KMS-11 (cell line): ENCODE data around the gene PRMT7.

Experiments
- H2AFZ ChIP-seq: fragments of 200-600 bp; sonication (generic); 2 replicates; pipeline ENCODE4 v1.6.1; 2016; ENCODE audit warnings: antibody characterized with exemption, mixed run types, low read depth
- H3K27ac ChIP-seq: fragments of 200-600 bp; sonication (generic); 2 replicates; pipeline ENCODE4 v1.6.1; 2016; ENCODE audit warnings: mild to moderate bottlenecking, mixed run types
- H3K27me3 ChIP-seq: fragments of 200-600 bp; sonication (generic); 2 replicates; pipeline ENCODE4 v1.6.1; 2017; ENCODE audit warnings: mild to moderate bottlenecking, low read depth, mixed run types, moderate library complexity; ENCODE audit not compliant: insufficient read depth
- H3K36me3 ChIP-seq: fragments of 200-600 bp; sonication (generic); 2 replicates; pipeline ENCODE4 v1.6.1; 2017; ENCODE audit warnings: mild to moderate bottlenecking, mixed run types; ENCODE audit not compliant: insufficient read depth
- H3K4me1 ChIP-seq: fragments of 200-600 bp; sonication (generic); 2 replicates; pipeline ENCODE4 v1.6.1; 2016; ENCODE audit warnings: mild to moderate bottlenecking, low read depth, mixed run types; ENCODE audit not compliant: poor library complexity, severe bottlenecking
- H3K4me2 ChIP-seq: fragments of 200-600 bp; sonication (generic); 2 replicates; pipeline ENCODE4 v1.7.0; 2016; ENCODE audit warnings: mild to moderate bottlenecking, mixed run types
- H3K4me3 ChIP-seq: fragments of 200-600 bp; sonication (generic); IDR thresholded peaks from 2 replicates; pipeline ENCODE4 v1.6.1; 2017; ENCODE audit warnings: low read depth, low read length, mixed read lengths; ENCODE audit not compliant: insufficient read depth
- H3K79me2 ChIP-seq: fragments of 200-600 bp; sonication (generic); 2 replicates; pipeline ENCODE4 v1.6.1; 2016; ENCODE audit warnings: low read depth, mixed run types; ENCODE audit not compliant: insufficient read depth
- H3K9ac ChIP-seq: fragments of 200-600 bp; sonication (generic); 2 replicates; pipeline ENCODE4 v1.6.1; 2016; ENCODE audit warnings: mild to moderate bottlenecking, mixed run types
- H4K20me1 ChIP-seq: fragments of 200-600 bp; sonication (generic); 2 replicates; pipeline ENCODE4 v1.6.1; 2016; ENCODE audit warnings: mild to moderate bottlenecking, mixed run types; ENCODE audit not compliant: insufficient read depth
- TF ChIP-seq, protein P1 (sequence below): fragments of 200-600 bp; sonication (generic); conservative IDR thresholded peaks from 2 replicates; pipeline ENCODE4 v1.6.1; 2017; ENCODE audit warnings: low read depth, mild to moderate bottlenecking, antibody characterized with exemption, low read length, moderate library complexity, mixed read lengths

PRMT7 gene

DNA sequence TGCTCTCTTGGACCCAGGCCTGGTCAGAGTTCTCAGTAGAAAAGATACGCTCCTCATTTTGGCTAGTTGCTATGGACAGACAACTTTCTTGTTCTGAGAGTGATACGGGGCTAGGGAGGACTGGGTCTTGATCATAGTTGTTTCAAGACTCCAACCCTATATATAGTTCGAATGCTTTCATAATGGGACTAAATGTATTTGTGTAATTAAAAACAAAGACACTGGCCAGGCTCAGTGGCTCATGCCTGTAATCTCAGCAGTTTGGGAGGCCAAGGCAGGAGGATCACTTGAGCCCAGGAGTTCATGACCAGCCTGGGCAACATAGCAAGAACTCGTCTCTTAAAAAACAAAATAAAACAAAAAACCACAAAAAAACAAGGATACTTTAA, 28.8 kb upstream of the PRMT7 start:
- Histone ChIP-seq H3K79me2 (peaks cover 26% of the 10 kb centered on the region; the same call in 1 of the 2 replicates), H3K9ac (no peak overlapping the region), H3K27ac (no peak overlapping the region), H3K4me3 (no peak overlapping the region), H3K27me3 (no peaks in the 10 kb centered on the region), H2AFZ (no peak overlapping the region), H3K4me2 (no peak overlapping the region; the same call in 1 of the 2 replicates), H4K20me1 (peaks cover 4% of the 10 kb centered on the region; the same call in 1 of the 2 replicates), H3K36me3 (no peaks in the 10 kb centered on the region; the same call in 1 of the 2 replicates), H3K4me1 (peaks cover 59% of the 10 kb centered on the region)
- TF ChIP-seq, protein P1, sequence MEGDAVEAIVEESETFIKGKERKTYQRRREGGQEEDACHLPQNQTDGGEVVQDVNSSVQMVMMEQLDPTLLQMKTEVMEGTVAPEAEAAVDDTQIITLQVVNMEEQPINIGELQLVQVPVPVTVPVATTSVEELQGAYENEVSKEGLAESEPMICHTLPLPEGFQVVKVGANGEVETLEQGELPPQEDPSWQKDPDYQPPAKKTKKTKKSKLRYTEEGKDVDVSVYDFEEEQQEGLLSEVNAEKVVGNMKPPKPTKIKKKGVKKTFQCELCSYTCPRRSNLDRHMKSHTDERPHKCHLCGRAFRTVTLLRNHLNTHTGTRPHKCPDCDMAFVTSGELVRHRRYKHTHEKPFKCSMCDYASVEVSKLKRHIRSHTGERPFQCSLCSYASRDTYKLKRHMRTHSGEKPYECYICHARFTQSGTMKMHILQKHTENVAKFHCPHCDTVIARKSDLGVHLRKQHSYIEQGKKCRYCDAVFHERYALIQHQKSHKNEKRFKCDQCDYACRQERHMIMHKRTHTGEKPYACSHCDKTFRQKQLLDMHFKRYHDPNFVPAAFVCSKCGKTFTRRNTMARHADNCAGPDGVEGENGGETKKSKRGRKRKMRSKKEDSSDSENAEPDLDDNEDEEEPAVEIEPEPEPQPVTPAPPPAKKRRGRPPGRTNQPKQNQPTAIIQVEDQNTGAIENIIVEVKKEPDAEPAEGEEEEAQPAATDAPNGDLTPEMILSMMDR = no peak

DNA sequence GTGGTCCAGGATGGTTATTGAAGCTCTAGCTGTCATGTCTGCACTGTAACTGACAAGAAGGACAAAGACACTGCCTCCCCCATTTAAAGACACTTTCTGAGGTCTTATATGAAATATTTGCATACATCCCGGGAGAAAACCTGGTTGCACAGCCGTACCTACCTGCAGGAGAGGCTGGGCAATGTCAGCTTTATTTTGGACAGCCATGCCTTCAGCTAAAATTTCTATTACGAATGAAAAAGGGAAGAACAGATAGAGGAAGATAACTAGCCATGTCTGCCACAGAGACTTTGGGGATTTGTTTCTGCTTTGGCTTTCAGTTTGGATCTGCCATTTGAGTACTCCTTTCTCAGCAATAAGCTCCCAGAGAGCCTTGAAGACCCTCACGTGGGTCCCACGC, 27.5 kb upstream of the PRMT7 start:
- no peak overlapping the region for H3K9ac ChIP-seq

DNA sequence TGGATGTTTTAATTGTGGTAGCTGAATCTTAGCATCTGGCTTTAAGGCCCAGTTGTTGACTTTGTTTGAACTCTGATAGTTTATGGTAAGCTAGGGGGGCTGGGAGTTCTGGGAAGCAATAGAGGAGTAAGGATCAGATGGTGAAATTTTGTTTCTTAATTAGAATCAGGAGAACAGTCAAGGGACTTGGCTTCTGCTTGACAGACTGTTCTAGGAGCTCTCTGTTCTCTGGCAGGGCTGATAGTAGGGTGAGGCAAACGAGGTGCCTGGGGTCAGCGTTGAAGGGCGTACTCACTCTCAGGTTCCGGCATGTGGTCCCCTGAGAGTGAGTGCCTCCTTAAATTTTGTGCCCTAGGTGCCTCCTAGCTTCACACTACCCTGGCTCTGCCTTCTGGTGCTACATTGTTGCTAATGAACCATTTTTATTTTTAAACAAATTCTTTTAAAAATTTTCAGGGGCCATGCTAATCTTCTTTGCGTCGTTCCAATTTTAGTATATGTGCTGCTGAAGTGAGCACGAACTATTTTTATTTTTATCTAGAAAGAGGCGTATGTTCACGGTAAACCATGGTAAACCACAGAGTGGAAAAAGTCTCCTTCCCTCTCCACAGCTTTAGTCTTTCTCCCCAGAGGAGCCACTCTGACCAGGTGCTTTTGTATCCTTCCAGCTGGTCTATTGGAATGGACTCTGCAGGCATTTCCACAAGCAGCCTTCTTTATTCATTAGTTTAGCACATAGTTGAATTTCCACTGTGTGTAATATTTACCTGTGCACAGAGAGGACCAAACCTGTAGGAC, 26.8 kb upstream of the PRMT7 start:
- TF ChIP-seq, protein P1 = no peak
- Histone ChIP-seq H4K20me1 (peaks cover 4% of the 10 kb centered on the region; the same call in 1 of the 2 replicates), H3K4me3 (no peak overlapping the region), H3K27ac (peak overlapping the region; percentile 10; the same call in 1 of the 2 replicates), H3K79me2 (peaks cover 26% of the 10 kb centered on the region; the same call in 1 of the 2 replicates), H3K27me3 (no peaks in the 10 kb centered on the region), H3K4me2 (peak overlapping the region; percentile 64; the same call in 1 of the 2 replicates), H3K4me1 (peaks cover 63% of the 10 kb centered on the region), H3K9ac (no peak overlapping the region), H3K36me3 (no peaks in the 10 kb centered on the region; the same call in 1 of the 2 replicates), H2AFZ (no peak overlapping the region)

More for the DNA sequence above, 27.5 kb upstream of the PRMT7 start:
- Histone ChIP-seq H3K4me1 (peaks cover 63% of the 10 kb centered on the region), H4K20me1 (peaks cover 4% of the 10 kb centered on the region; the same call in 1 of the 2 replicates), H2AFZ (no peak overlapping the region), H3K36me3 (no peaks in the 10 kb centered on the region; the same call in 1 of the 2 replicates), H3K4me2 (peak overlapping the region; percentile 64; the same call in 1 of the 2 replicates), H3K4me3 (no peak overlapping the region), H3K79me2 (peaks cover 26% of the 10 kb centered on the region; the same call in 1 of the 2 replicates), H3K27ac (peak overlapping the region; percentile 10; the same call in 1 of the 2 replicates), H3K27me3 (no peaks in the 10 kb centered on the region)
- TF ChIP-seq, protein P1 = no peak

DNA sequence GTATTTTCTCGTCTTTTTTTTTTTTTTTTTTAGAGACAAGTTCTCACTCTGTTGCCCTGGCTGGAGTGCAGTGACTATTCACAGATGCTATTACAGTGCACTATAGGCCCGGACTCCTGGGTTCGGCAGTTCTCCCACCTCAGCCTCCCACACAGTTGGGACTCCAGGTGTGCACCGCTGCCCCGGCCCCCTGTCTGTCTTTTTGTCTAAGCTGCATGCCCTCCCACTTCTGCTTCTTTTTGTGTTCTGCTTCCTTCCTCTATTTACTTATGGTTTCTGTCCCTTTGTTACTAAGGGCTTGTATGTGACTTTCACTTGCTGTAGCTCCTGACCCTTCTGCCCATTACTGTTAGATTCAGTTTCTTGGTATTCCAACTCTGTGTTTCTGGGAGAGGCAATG, 26.0 kb upstream of the PRMT7 start:
- Histone ChIP-seq H3K4me3 (no peak overlapping the region), H3K9ac (no peak overlapping the region), H3K4me1 (peaks cover 63% of the 10 kb centered on the region), H4K20me1 (peaks cover 4% of the 10 kb centered on the region; the same call in 1 of the 2 replicates), H3K4me2 (peak overlapping the region; percentile 64; the same call in 1 of the 2 replicates), H3K36me3 (no peaks in the 10 kb centered on the region; the same call in 1 of the 2 replicates), H3K27ac (peak overlapping the region; percentile 19; the same call in 1 of the 2 replicates), H2AFZ (no peak overlapping the region), H3K79me2 (peaks cover 18% of the 10 kb centered on the region; the same call in 1 of the 2 replicates), H3K27me3 (no peaks in the 10 kb centered on the region)
- TF ChIP-seq, protein P1 = no peak
